RWPE2 (cell line): ENCODE data around the gene LPCAT1.

Source experiments
- ATAC-seq: fragments of 200-7000 bp; cut with Tn5 transposase; 3 replicates; pipeline ENCODE4 v1.9.1; 2021; ENCODE audit warnings: low read depth
- DNase-seq: peaks from one replicate; pipeline ENCODE4 v3.0.0-alpha.2; 2020; ENCODE audit warnings: low spot score
- H3K27ac ChIP-seq: fragments of 450-650 bp; 2 replicates; pipeline ENCODE4 v1.5.1; 2017; ENCODE audit warnings: mild to moderate bottlenecking; ENCODE audit not compliant: poor library complexity, severe bottlenecking
- H3K27me3 ChIP-seq: fragments of 250-450 bp; sonication (Bioruptor Pico); 2 replicates; pipeline ENCODE4 v1.5.1; 2021; ENCODE audit warnings: mild to moderate bottlenecking, moderate library complexity; ENCODE audit not compliant: insufficient read depth, poor library complexity, severe bottlenecking
- H3K36me3 ChIP-seq: fragments of 250-450 bp; sonication (Bioruptor Pico); 2 replicates; pipeline ENCODE4 v1.5.1; 2020; ENCODE audit warnings: low read depth, mild to moderate bottlenecking, moderate library complexity
- H3K4me1 ChIP-seq: fragments of 250-450 bp; sonication (Bioruptor Pico); 2 replicates; pipeline ENCODE4 v1.5.1; 2021; ENCODE audit warnings: mild to moderate bottlenecking, moderate library complexity; ENCODE audit not compliant: insufficient read depth, poor library complexity, severe bottlenecking
- H3K4me3 ChIP-seq: fragments of 250-450 bp; sonication (Bioruptor Pico); 2 replicates; pipeline ENCODE4 v1.5.1; 2021; ENCODE audit warnings: mild to moderate bottlenecking, moderate library complexity; ENCODE audit not compliant: severe bottlenecking
- H3K9me3 ChIP-seq: fragments of 250-450 bp; sonication (Bioruptor Pico); 2 replicates; pipeline ENCODE4 v1.5.1; 2021; ENCODE audit warnings: mild to moderate bottlenecking, moderate library complexity; ENCODE audit not compliant: severe bottlenecking
- TF ChIP-seq, protein P1 (sequence below): fragments of 450-650 bp; IDR thresholded peaks from one replicate; pipeline ENCODE4 v1.5.1; 2017; ENCODE audit warnings: mild to moderate bottlenecking, moderate library complexity; ENCODE audit not compliant: poor library complexity, severe bottlenecking

Gene LPCAT1

DNA sequence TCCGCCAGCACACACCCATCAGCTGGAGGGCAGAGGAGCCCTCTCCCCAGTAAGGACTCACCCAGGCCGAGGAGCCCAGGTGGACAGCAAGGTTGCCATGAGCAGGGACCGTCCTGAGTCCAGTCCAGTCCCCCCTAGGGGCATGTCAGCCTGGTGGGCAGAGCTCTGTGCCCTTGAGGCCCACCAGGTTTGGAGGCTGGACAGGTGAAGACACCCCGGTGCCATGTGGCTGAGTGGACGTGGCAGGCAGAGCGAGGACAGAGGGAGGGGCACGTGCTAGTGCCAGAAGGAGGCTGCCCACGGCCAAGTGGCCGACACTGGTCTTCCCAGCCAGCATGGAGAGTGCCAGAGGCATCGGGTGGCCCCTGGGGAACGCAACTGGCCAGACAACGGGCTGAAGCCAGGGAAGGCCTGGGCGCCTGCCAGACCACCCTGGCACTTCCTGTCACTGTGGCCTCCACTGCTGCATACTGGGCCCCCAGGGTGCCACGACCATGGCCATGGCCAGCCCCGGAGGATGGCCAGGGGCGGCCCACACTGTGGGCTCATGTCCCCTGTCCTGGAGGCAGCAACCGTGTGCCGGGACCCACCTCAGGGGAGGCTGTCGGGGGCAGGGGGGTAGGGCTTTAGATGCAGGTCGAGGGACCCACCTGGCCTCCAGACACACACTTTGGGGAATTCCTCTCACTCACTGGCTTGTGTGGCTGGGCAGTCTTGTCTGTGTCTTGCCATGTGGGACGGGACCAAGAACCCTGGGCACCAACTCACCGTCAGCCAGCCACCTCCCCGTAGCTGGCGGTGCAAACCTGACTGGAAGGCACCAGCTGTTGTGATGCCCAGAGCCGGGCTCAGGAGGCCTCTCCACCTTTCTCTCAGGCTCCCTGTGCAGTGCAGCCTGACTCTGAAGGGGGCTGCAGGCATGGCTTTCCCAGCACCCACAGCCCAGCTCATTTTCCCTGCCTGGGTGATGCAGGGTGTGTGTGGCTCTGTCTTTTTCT is 42.3 kb upstream of the LPCAT1 start:
- TF ChIP-seq, protein P1, sequence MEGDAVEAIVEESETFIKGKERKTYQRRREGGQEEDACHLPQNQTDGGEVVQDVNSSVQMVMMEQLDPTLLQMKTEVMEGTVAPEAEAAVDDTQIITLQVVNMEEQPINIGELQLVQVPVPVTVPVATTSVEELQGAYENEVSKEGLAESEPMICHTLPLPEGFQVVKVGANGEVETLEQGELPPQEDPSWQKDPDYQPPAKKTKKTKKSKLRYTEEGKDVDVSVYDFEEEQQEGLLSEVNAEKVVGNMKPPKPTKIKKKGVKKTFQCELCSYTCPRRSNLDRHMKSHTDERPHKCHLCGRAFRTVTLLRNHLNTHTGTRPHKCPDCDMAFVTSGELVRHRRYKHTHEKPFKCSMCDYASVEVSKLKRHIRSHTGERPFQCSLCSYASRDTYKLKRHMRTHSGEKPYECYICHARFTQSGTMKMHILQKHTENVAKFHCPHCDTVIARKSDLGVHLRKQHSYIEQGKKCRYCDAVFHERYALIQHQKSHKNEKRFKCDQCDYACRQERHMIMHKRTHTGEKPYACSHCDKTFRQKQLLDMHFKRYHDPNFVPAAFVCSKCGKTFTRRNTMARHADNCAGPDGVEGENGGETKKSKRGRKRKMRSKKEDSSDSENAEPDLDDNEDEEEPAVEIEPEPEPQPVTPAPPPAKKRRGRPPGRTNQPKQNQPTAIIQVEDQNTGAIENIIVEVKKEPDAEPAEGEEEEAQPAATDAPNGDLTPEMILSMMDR = no peak

GRCh38 chr5:1564824-1565736 is 41.3 kb upstream of the LPCAT1 start:
- no peak overlapping the region for H3K27ac ChIP-seq
- H3K4me1 ChIP-seq = peaks cover 19% of the 10 kb centered on the region
- no peaks in the 10 kb centered on the region for H3K27me3 ChIP-seq
- H3K4me3 ChIP-seq = no peak overlapping the region
- H3K9me3 ChIP-seq = no peaks in the 10 kb centered on the region
- H3K36me3 ChIP-seq = no peaks in the 10 kb centered on the region
- TF ChIP-seq, protein P1 = no peak
- ATAC-seq (no peak), DNase-seq (peak; percentile 69)

More for the DNA sequence above, 42.3 kb upstream of the LPCAT1 start:
- DNase-seq (peak; percentile 69), ATAC-seq (no peak)
- H3K4me3 ChIP-seq = no peak overlapping the region
- no peaks in the 10 kb centered on the region for H3K9me3 ChIP-seq
- peaks cover 19% of the 10 kb centered on the region for H3K4me1 ChIP-seq
- H3K27me3 ChIP-seq = no peaks in the 10 kb centered on the region
- H3K36me3 ChIP-seq = no peaks in the 10 kb centered on the region
- H3K27ac ChIP-seq = no peak overlapping the region

DNA sequence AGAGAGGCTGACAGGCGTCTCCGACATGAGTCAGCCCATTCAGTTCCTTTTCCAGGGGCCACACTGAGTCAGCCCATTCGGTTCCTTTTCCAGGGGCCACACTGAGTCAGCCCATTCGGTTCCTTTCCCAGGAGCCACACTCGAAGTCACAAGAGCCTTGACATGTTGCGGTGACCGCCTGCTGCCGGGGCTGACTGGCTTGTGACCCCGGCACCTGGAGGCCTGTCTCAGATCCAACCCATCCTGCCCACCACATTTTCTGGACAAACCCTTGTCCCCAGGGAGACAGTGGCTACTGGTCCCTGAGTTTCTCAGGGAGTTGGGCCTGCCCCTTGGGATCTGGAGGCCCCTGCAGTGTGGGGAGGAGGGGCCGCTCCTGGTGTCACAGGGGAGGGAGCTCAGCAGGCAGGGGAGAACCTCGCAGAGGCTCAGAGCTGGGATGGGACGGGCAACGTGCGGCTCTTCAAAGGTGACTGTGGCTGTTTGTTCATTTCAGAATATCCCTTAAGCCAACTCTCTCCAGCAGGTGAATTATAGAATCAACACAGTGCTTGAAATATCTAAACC is 40.5 kb upstream of the LPCAT1 start:
- no peak for DNase-seq
- no peak overlapping the region for H3K27ac ChIP-seq
- TF ChIP-seq, protein P1 = no peak

DNA sequence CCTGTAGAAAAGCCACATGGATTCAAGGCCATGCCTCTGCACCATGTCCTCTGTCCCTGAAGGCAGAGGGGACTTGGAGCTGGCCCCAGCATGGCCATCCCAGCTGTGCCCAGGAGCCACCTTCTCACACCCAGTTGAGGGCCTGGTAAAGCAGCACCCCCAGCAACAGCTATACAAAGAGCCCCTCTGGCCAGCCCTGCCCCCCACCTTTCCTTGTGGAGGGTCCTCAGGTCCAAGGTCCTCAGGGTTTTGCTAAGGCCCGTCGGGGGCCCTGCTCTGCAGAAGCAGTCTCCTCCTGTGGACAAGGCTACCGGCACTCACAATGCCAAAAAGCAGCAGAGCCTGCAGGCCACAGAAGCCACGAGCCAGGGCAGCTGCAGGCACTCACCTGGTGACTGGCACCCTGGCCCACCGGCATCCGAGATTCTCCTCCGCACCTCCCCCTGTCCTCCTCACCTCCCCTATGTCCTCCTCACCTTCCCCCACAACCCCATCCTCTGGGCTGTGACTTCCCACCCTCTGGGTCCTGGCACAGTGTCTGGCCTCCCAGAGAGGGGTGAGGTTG is 39.9 kb upstream of the LPCAT1 start:
- Histone ChIP-seq H3K9me3 (no peaks in the 10 kb centered on the region), H3K27me3 (no peaks in the 10 kb centered on the region), H3K27ac (no peak overlapping the region), H3K36me3 (no peaks in the 10 kb centered on the region), H3K4me1 (peaks cover 18% of the 10 kb centered on the region), H3K4me3 (no peak overlapping the region)
- peak; percentile 2; the same call in 1 of the 3 replicates for ATAC-seq
- TF ChIP-seq, protein P1 = no peak
- peak; percentile 65 for DNase-seq

More for the DNA sequence above, 40.5 kb upstream of the LPCAT1 start:
- Histone ChIP-seq H3K4me3 (no peak overlapping the region), H3K4me1 (peaks cover 19% of the 10 kb centered on the region), H3K27me3 (no peaks in the 10 kb centered on the region), H3K36me3 (no peaks in the 10 kb centered on the region), H3K9me3 (no peaks in the 10 kb centered on the region)
- ATAC-seq = peak; percentile 55
